HCT116 (cell line): ENCODE results near the gene GPR3. TPM values are rescaled to one million over a fixed set of nuclear protein-coding genes. Genes with fewer than 3 reads are reported as not detected.

ENCODE experiments used
- ATAC-seq: fragments of 200-7000 bp; cut with Tn5 transposase; 2 replicates; pipeline ENCODE4 v1.9.1; 2020; ENCODE audit warnings: mild to moderate bottlenecking, moderate library complexity
- BruUV-seq: library from RNA; stranded (reverse); fragments of 400-500 nt; replicated peaks from 2 replicates; lab custom pipeline; 2021; lab: Mats Ljungman, UMichigan
- CTCF ChIA-PET: fragments of 300-600 bp; sonication (Branson Sonifier 250); formaldehyde crosslinking; loops from one replicate; lab custom pipeline; 2021; ENCODE audit warnings: antibody characterized with exemption; lab: Charles Lee
- POLR2A ChIA-PET: fragments of 300-600, 350-600 bp; sonication (Branson Sonifier 250); formaldehyde crosslinking; loops from one replicate; lab custom pipeline; 2021; ENCODE audit warnings: antibody characterized with exemption; lab: Charles Lee
- RAD21 ChIA-PET, 2 experiments: fragments of 300-600 bp; sonication (Branson Sonifier 250); formaldehyde crosslinking; loops; one replicate each; lab custom pipeline; 2023; ENCODE audit warnings: low total read pairs in 2 of 2; ENCODE audit not compliant: uncharacterized antibody in 2 of 2, unreplicated experiment in 2 of 2, low non-redundant PET in 1 of 2; lab: Charles Lee
- DNase-seq: peaks from one replicate; pipeline ENCODE4 v3.0.0-alpha.2; 2010; ENCODE audit warnings: low read depth, low spot score
- H2AFZ ChIP-seq: fragments of 200-600 bp; shearing (Covaris generic), sonication (generic); 2 replicates; pipeline ENCODE4 v1.6.1; 2017; ENCODE audit warnings: low read depth, mixed run types, mixed read lengths, antibody characterized with exemption, low read length; ENCODE audit not compliant: poor library complexity, severe bottlenecking
- H3K27ac ChIP-seq: 2 replicates; pipeline ENCODE4 v1.5.1; 2012; ENCODE audit warnings: low read depth, low read length
- H3K27me3 ChIP-seq: fragments of 200-600 bp; sonication (generic); 2 replicates; pipeline ENCODE4 v1.6.1; 2016; ENCODE audit warnings: mixed run types, low read length, mixed read lengths; ENCODE audit not compliant: insufficient read depth
- H3K36me3 ChIP-seq, 2 experiments: fragments of 200-500 bp in 1 of 2; fragments of 200-600 bp in 1 of 2; sonication (Bioruptor generic) in 1 of 2; sonication (generic) in 1 of 2; 2 replicates each; pipeline versions ENCODE4 v1.5.1 to v1.6.1; 2014 to 2016; ENCODE audit warnings: low read length in 2 of 2, inconsistent platforms in 1 of 2, mixed read lengths in 1 of 2, mixed run types in 1 of 2; ENCODE audit not compliant: insufficient read depth in 2 of 2, control insufficient read depth in 1 of 2
- H3K4me1 ChIP-seq, 2 experiments: fragments of 200-600 bp in 1 of 2; sonication (generic) in 1 of 2; 2 replicates each; pipeline versions ENCODE4 v1.5.1 to v1.6.1; 2012 to 2017; ENCODE audit warnings: low read length in 2 of 2, inconsistent platforms in 1 of 2, mild to moderate bottlenecking in 1 of 2, mixed read lengths in 1 of 2, mixed run types in 1 of 2, moderate library complexity in 1 of 2; ENCODE audit not compliant: insufficient read depth in 2 of 2, control insufficient read depth in 1 of 2
- H3K4me2 ChIP-seq: fragments of 200-600 bp; sonication (generic); 2 replicates; pipeline ENCODE4 v1.6.1; 2017; ENCODE audit warnings: mixed run types, low read length, mixed read lengths
- H3K4me3 ChIP-seq, 2 experiments: fragments of 200-600 bp in 1 of 2; sonication (generic) in 1 of 2; replicated peaks in 1 of 2; 2 replicates each; pipeline ENCODE4 v1.5.1; 2011 to 2016; ENCODE audit warnings: low read length in 2 of 2, control low read depth in 1 of 2, low read depth in 1 of 2, mild to moderate bottlenecking in 1 of 2, mixed read lengths in 1 of 2, mixed run types in 1 of 2
- H3K79me2 ChIP-seq: fragments of 200-600 bp; sonication (generic); 2 replicates; pipeline ENCODE4 v1.6.1; 2017; ENCODE audit warnings: mild to moderate bottlenecking, mixed run types, low read length, moderate library complexity, mixed read lengths; ENCODE audit not compliant: insufficient read depth
- H3K9ac ChIP-seq: fragments of 200-600 bp; sonication (generic); 2 replicates; pipeline ENCODE4 v1.6.1; 2016; ENCODE audit warnings: low read length, mixed read lengths
- H3K9me2 ChIP-seq: fragments of 200-600 bp; sonication (generic), shearing (Covaris generic); 2 replicates; pipeline ENCODE4 v1.6.1; 2017; ENCODE audit warnings: mixed run types, mild to moderate bottlenecking, moderate library complexity; ENCODE audit not compliant: insufficient read depth
- H3K9me3 ChIP-seq, 2 experiments: fragments of 200-500 bp in 1 of 2; fragments of 200-600 bp in 1 of 2; sonication (Bioruptor generic) in 1 of 2; sonication (generic) in 1 of 2; 2 replicates each; pipeline ENCODE4 v1.6.1; 2014 to 2017; ENCODE audit warnings: low read length in 2 of 2, mixed read lengths in 2 of 2, inconsistent platforms in 1 of 2, low read depth in 1 of 2, mild to moderate bottlenecking in 1 of 2, mixed run types in 1 of 2, moderate library complexity in 1 of 2; ENCODE audit not compliant: control insufficient read depth in 1 of 2, insufficient read depth in 1 of 2
- H4K20me1 ChIP-seq: fragments of 200-600 bp; sonication (generic), shearing (Covaris generic); 2 replicates; pipeline ENCODE4 v1.6.1; 2017; ENCODE audit warnings: mixed run types, mild to moderate bottlenecking, moderate library complexity; ENCODE audit not compliant: insufficient read depth
- CEBPB ChIP-seq: IDR thresholded peaks from 2 replicates; pipeline ENCODE4 v1.6.1; 2012; ENCODE audit warnings: low read depth
- CTCF ChIP-seq, 3 experiments: fragments of 200-600 bp in 1 of 3; sonication (generic) in 1 of 3; IDR thresholded peaks in 2 of 3; conservative IDR thresholded peaks in 1 of 3; 2 replicates each; pipeline ENCODE4 v1.5.1; 2012 to 2017; ENCODE audit warnings: low read depth in 2 of 3, low read length in 2 of 3, antibody characterized with exemption in 1 of 3, borderline replicate concordance in 1 of 3, control low read depth in 1 of 3, mild to moderate bottlenecking in 1 of 3, mixed read lengths in 1 of 3, mixed run types in 1 of 3, moderate library complexity in 1 of 3; ENCODE audit not compliant: insufficient read depth in 1 of 3
- EGR1 ChIP-seq: IDR thresholded peaks from 2 replicates; pipeline ENCODE4 v1.6.1; 2012; ENCODE audit warnings: low read depth
- ELF1 ChIP-seq: IDR thresholded peaks from 2 replicates; pipeline ENCODE4 v1.6.1; 2012; ENCODE audit warnings: low read depth, borderline replicate concordance
- EZH2 ChIP-seq: fragments of 200-600 bp; sonication (generic); IDR thresholded peaks from 2 replicates; pipeline ENCODE4 v1.6.1; 2017; ENCODE audit warnings: antibody characterized with exemption, mixed run types
- FOSL1 ChIP-seq: IDR thresholded peaks from 2 replicates; pipeline ENCODE4 v1.6.1; 2012; ENCODE audit warnings: low read depth
- JUND ChIP-seq: IDR thresholded peaks from 2 replicates; pipeline ENCODE4 v1.6.1; 2012
- MAX ChIP-seq: IDR thresholded peaks from 2 replicates; pipeline ENCODE4 v1.6.1; 2012
- POLR2A ChIP-seq: IDR thresholded peaks from 2 replicates; pipeline ENCODE4 v1.7.0; 2011; ENCODE audit warnings: borderline replicate concordance; ENCODE audit not compliant: insufficient read depth, insufficient read length; ENCODE audit errors: extremely low read depth
- POLR2AphosphoS5 ChIP-seq: IDR thresholded peaks from 2 replicates; pipeline ENCODE4 v1.6.1; 2011; ENCODE audit warnings: mild to moderate bottlenecking, low read depth, low read length, moderate library complexity
- SIN3A ChIP-seq: IDR thresholded peaks from 2 replicates; pipeline ENCODE4 v1.6.1; 2012; ENCODE audit warnings: low read depth
- SRF ChIP-seq: IDR thresholded peaks from 2 replicates; pipeline ENCODE4 v1.6.1; 2012; ENCODE audit warnings: low read depth
- TCF7L2 ChIP-seq: IDR thresholded peaks from 2 replicates; pipeline ENCODE4 v1.7.0; 2011; ENCODE audit warnings: borderline replicate concordance, inconsistent platforms; ENCODE audit not compliant: insufficient read depth, insufficient read length; ENCODE audit errors: extremely low read depth
- ZFX ChIP-seq: fragments of 450-650 bp; IDR thresholded peaks from 2 replicates; pipeline ENCODE4 v1.6.1; 2017
- ZNF274 ChIP-seq: fragments of 200-500 bp; sonication (Bioruptor generic); IDR thresholded peaks from 2 replicates; pipeline ENCODE4 v1.6.1; 2014; ENCODE audit warnings: mild to moderate bottlenecking, low read depth, low read length, inconsistent platforms
- intact Hi-C: fragments of 100-400 bp; cut with micrococcal nuclease; formaldehyde crosslinking; loops from 2 replicates; pipeline ENCODE4 v1.10.0; 2022
- total RNA-seq: library from RNA; stranded (reverse); gene quantifications from one replicate; pipeline ENCODE4 v1.2.1, GENCODE V29; 2021; ENCODE audit not compliant: unreplicated experiment
- TF ChIP-seq, protein P1 (sequence below): IDR thresholded peaks from 2 replicates; pipeline ENCODE4 v1.6.1; 2012; ENCODE audit warnings: low read depth
- TF ChIP-seq, protein P2 (sequence below): IDR thresholded peaks from 2 replicates; pipeline ENCODE4 v1.6.1; 2012

GPR3 gene
- total RNA-seq, 1 experiment from 2014 or later = 2.8 TPM

DNA sequence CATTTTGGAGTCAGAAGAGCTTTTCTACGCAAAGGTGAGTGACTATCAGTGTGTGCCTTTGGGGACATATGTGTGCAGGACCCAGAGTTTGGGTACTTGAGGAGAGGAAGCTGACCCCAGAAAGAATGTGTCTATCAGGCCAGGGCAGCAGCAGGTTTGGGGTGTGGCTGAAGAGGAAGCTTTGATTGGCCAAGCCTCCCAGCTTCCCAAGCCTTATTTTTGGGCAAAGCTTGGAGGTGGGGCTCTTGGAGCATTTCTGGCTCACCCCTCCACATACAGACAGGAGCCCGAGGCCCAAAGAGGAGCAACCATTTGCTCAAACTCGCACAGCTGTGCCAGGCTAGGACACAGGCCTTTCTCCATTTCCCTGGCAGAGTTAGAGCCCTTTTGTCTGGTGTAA, 4.7 kb downstream of the GPR3 start:
- no TSS peak for BruUV-seq
- Histone ChIP-seq H3K27me3 (no peaks in the 10 kb centered on the region), H4K20me1 (no peaks in the 10 kb centered on the region)
- ATAC-seq = no peak
- TF ChIP-seq ZFX (no peak), EZH2 (no peak), CEBPB (no peak), MAX (no peak), TCF7L2 (no peak), POLR2A (no peak), JUND (no peak), ELF1 (no peak), ZNF274 (no peak), CTCF (IDR thresholded peaks at IDR 0.05 in 2 of 3, conservative IDR thresholded peaks at IDR 0.05 in 1 of 3; ENCODE audit: borderline replicate concordance in 1 of 3, insufficient read depth in 1 of 3, low read depth in 2 of 3, low read length in 2 of 3) (no peak), EGR1 (no peak), FOSL1 (no peak), SIN3A (no peak), POLR2AphosphoS5 (no peak), SRF (no peak)
- TF ChIP-seq, protein P1, sequence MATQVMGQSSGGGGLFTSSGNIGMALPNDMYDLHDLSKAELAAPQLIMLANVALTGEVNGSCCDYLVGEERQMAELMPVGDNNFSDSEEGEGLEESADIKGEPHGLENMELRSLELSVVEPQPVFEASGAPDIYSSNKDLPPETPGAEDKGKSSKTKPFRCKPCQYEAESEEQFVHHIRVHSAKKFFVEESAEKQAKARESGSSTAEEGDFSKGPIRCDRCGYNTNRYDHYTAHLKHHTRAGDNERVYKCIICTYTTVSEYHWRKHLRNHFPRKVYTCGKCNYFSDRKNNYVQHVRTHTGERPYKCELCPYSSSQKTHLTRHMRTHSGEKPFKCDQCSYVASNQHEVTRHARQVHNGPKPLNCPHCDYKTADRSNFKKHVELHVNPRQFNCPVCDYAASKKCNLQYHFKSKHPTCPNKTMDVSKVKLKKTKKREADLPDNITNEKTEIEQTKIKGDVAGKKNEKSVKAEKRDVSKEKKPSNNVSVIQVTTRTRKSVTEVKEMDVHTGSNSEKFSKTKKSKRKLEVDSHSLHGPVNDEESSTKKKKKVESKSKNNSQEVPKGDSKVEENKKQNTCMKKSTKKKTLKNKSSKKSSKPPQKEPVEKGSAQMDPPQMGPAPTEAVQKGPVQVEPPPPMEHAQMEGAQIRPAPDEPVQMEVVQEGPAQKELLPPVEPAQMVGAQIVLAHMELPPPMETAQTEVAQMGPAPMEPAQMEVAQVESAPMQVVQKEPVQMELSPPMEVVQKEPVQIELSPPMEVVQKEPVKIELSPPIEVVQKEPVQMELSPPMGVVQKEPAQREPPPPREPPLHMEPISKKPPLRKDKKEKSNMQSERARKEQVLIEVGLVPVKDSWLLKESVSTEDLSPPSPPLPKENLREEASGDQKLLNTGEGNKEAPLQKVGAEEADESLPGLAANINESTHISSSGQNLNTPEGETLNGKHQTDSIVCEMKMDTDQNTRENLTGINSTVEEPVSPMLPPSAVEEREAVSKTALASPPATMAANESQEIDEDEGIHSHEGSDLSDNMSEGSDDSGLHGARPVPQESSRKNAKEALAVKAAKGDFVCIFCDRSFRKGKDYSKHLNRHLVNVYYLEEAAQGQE = no peak
- TF ChIP-seq, protein P2, sequence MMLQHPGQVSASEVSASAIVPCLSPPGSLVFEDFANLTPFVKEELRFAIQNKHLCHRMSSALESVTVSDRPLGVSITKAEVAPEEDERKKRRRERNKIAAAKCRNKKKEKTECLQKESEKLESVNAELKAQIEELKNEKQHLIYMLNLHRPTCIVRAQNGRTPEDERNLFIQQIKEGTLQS = no peak
- TF ChIP-seq, all 23 proteins: peak for 0
- Histone ChIP-seq H3K4me1 (peaks cover 6 to 26% of the 10 kb centered on the region in 2 experiments), H3K9me3 (no peaks in the 10 kb centered on the region), H2AFZ (no peak overlapping the region), H3K9ac (no peak overlapping the region), H3K4me2 (no peak overlapping the region), H3K36me3 (peaks cover 0 to 12% of the 10 kb centered on the region in 2 experiments; a peak in 1 of 4 replicates), H3K27ac (no peak overlapping the region), H3K79me2 (peaks cover 25% of the 10 kb centered on the region), H3K9me2 (no peaks in the 10 kb centered on the region), H3K4me3 (no peak overlapping the region)
- intact Hi-C loops = loop anchor here (5.0 kb wide), 1 partner anchor 265 kb away; no protein-coding TSS in a partner anchor
- ChIA-PET CTCF (interaction anchor here (0.9 to 4.2 kb wide), 8 partner anchors 9 to 351 kb away, joined by 3 to 65 read pairs (median 4); partner anchors contain the start of gene WASF2), RAD21 (no interaction called here), POLR2A (interaction anchor here (1.3 kb wide), 1 partner anchor 97 kb away, joined by 4 read pairs; no protein-coding TSS in a partner anchor)
- DNase-seq = no peak
